Loucy (cell line): ENCODE data around the gene CSNK1G1.

Experiments
- CTCF ChIP-seq: fragments of 200-600 bp; sonication (generic); conservative IDR thresholded peaks from 2 replicates; pipeline ENCODE4 v1.5.1; 2014; ENCODE audit warnings: mild to moderate bottlenecking, antibody characterized with exemption, low read length
- EZH2phosphoT487 ChIP-seq: fragments of 200-600 bp; IDR thresholded peaks from 2 replicates; pipeline ENCODE4 v1.6.1; 2018; ENCODE audit warnings: antibody characterized with exemption, mild to moderate bottlenecking, moderate library complexity, borderline replicate concordance

GRCh38 chr15:64211696-64212095 is 144.3 kb downstream of the CSNK1G1 start:
- no peak for TF ChIP-seq CTCF
- no peak for TF ChIP-seq EZH2phosphoT487
